SK-N-SH (cell line): ENCODE measurements around the gene OSBP. TPM values are rescaled to one million over a fixed set of nuclear protein-coding genes. Genes with fewer than 3 reads are reported as not detected.

Experiments used
- CTCF ChIA-PET: fragments of 300-600, 350-600 bp; formaldehyde crosslinking; extraction: SDS; loops from one replicate; lab custom pipeline; 2021; lab: Yijun Ruan, JAX
- POLR2A ChIA-PET: fragments of 350-600 bp; sonication (Branson Sonifier 250); formaldehyde crosslinking; extraction: SDS; loops from one replicate; lab custom pipeline; 2020; ENCODE audit warnings: antibody characterized with exemption, inconsistent platforms; lab: Yijun Ruan, JAX
- DNase-seq: peaks from one replicate; pipeline ENCODE4 v3.0.0; 2012
- H2AFZ ChIP-seq: fragments of 200-600 bp; sonication (generic); 2 replicates; pipeline ENCODE4 v1.8.1; 2016; ENCODE audit warnings: antibody characterized with exemption, mild to moderate bottlenecking, low read depth
- H3F3A ChIP-seq: fragments of 200-600 bp; sonication (generic); replicated peaks from 2 replicates; pipeline ENCODE3; 2016; ENCODE audit warnings: antibody characterized with exemption, mild to moderate bottlenecking; ENCODE audit not compliant: insufficient read depth
- H3K27ac ChIP-seq, 2 experiments: fragments of 200-500 bp in 1 of 2; fragments of 200-600 bp in 1 of 2; sonication (Bioruptor generic) in 1 of 2; sonication (generic), shearing (Covaris generic) in 1 of 2; 2 replicates each; pipeline versions ENCODE4 v1.5.1 to v1.6.1; 2014 to 2016; ENCODE audit warnings: low read depth in 2 of 2, inconsistent platforms in 1 of 2, low read length in 1 of 2, mild to moderate bottlenecking in 1 of 2, mixed read lengths in 1 of 2
- H3K27me3 ChIP-seq: fragments of 200-600 bp; sonication (generic), shearing (Covaris generic); 2 replicates; pipeline ENCODE4 v1.6.1; 2016; ENCODE audit warnings: mixed run types; ENCODE audit not compliant: insufficient read depth
- H3K36me3 ChIP-seq, 2 experiments: fragments of 200-500 bp in 1 of 2; fragments of 200-600 bp in 1 of 2; sonication (Bioruptor generic) in 1 of 2; sonication (generic) in 1 of 2; replicated peaks in 1 of 2; 2 replicates each; pipeline versions ENCODE3 to v1.5.1; 2014 to 2016; ENCODE audit warnings: low read length in 1 of 2, mild to moderate bottlenecking in 1 of 2; ENCODE audit not compliant: insufficient read depth in 2 of 2, control insufficient read depth in 1 of 2
- H3K4me1 ChIP-seq, 2 experiments: fragments of 200-500 bp in 1 of 2; fragments of 200-600 bp in 1 of 2; sonication (Bioruptor generic) in 1 of 2; sonication (generic), shearing (Covaris generic) in 1 of 2; 2 replicates each; pipeline versions ENCODE4 v1.5.1 to v1.6.1; 2014 to 2016; ENCODE audit warnings: low read depth in 1 of 2, low read length in 1 of 2, mixed run types in 1 of 2; ENCODE audit not compliant: insufficient read depth in 2 of 2, control insufficient read depth in 1 of 2
- H3K4me2 ChIP-seq: fragments of 200-600 bp; sonication (generic), shearing (Covaris generic); 2 replicates; pipeline ENCODE4 v1.6.1; 2017; ENCODE audit warnings: mixed run types
- H3K4me3 ChIP-seq, 2 experiments: fragments of 200-500 bp in 1 of 2; fragments of 200-600 bp in 1 of 2; sonication (Bioruptor generic) in 1 of 2; sonication (generic), shearing (Covaris generic) in 1 of 2; 2 replicates each; pipeline versions ENCODE4 v1.5.1 to v1.8.1; 2014 to 2016; ENCODE audit warnings: low read depth in 2 of 2, inconsistent platforms in 1 of 2, low read length in 1 of 2, mild to moderate bottlenecking in 1 of 2, mixed read lengths in 1 of 2, moderate library complexity in 1 of 2
- H3K79me2 ChIP-seq: fragments of 200-600 bp; sonication (generic); 2 replicates; pipeline ENCODE4 v1.8.1; 2017; ENCODE audit warnings: mild to moderate bottlenecking; ENCODE audit not compliant: insufficient read depth
- H3K9ac ChIP-seq: fragments of 200-600 bp; sonication (generic); 2 replicates; pipeline ENCODE4 v1.6.1; 2017; ENCODE audit warnings: mixed run types
- H3K9me2 ChIP-seq: fragments of 200-600 bp; sonication (generic); 2 replicates; pipeline ENCODE4 v1.6.1; 2017; ENCODE audit warnings: mixed run types
- H3K9me3 ChIP-seq: fragments of 200-600 bp; sonication (generic); 2 replicates; pipeline ENCODE4 v1.6.1; 2017; ENCODE audit warnings: mixed run types, mild to moderate bottlenecking, moderate library complexity
- H4K20me1 ChIP-seq: fragments of 200-600 bp; sonication (generic); 2 replicates; pipeline ENCODE4 v1.6.1; 2017; ENCODE audit warnings: mild to moderate bottlenecking, mixed run types; ENCODE audit not compliant: insufficient read depth
- CTCF ChIP-seq: fragments of 200-600 bp; sonication (generic); IDR thresholded peaks from 2 replicates; pipeline ENCODE4 v1.6.1; 2017; ENCODE audit warnings: antibody characterized with exemption, mild to moderate bottlenecking, moderate library complexity
- EZH2phosphoT487 ChIP-seq: fragments of 200-600 bp; sonication (generic); IDR thresholded peaks from 2 replicates; pipeline ENCODE4 v1.6.1; 2017; ENCODE audit warnings: low read depth, mixed run types, mild to moderate bottlenecking, antibody characterized with exemption, moderate library complexity, borderline replicate concordance
- FOXJ3 ChIP-seq: sonication (generic); formaldehyde crosslinking; IDR thresholded peaks from 2 replicates; pipeline ENCODE4 v1.5.1; 2020; ENCODE audit warnings: mild to moderate bottlenecking, missing genetic modification reagents
- FOXM1 ChIP-seq: IDR thresholded peaks from 2 replicates; pipeline ENCODE4 v1.4.0; 2012; ENCODE audit warnings: low read depth, mild to moderate bottlenecking
- GABPA ChIP-seq: IDR thresholded peaks from 2 replicates; pipeline ENCODE4 v1.4.0; 2012; ENCODE audit warnings: low read depth, mild to moderate bottlenecking
- GATA2 ChIP-seq: sonication (generic); formaldehyde crosslinking; IDR thresholded peaks from 2 replicates; pipeline ENCODE4 v1.5.0; 2020; ENCODE audit warnings: mild to moderate bottlenecking, missing genetic modification reagents
- IRF3 ChIP-seq: fragments of 150-350 bp; IDR thresholded peaks from 2 replicates; pipeline ENCODE4 v1.6.1; 2016; ENCODE audit warnings: mild to moderate bottlenecking, low read depth, low read length
- JUND ChIP-seq: IDR thresholded peaks from 2 replicates; pipeline ENCODE4 v1.4.0; 2012
- POLR2AphosphoS5 ChIP-seq: IDR thresholded peaks from 2 replicates; pipeline ENCODE4 v1.6.1; 2012; ENCODE audit warnings: low read depth, low read length
- RAD21 ChIP-seq: IDR thresholded peaks from 2 replicates; pipeline ENCODE4 v1.6.1; 2012; ENCODE audit warnings: mild to moderate bottlenecking, low read length
- RCOR1 ChIP-seq: fragments of 150-350 bp; IDR thresholded peaks from 2 replicates; pipeline ENCODE4 v1.6.1; 2017; ENCODE audit warnings: antibody characterized with exemption, low read length
- REST ChIP-seq: IDR thresholded peaks from 2 replicates; pipeline ENCODE4 v1.6.1; 2012; ENCODE audit warnings: mild to moderate bottlenecking, low read depth, low read length, moderate library complexity
- TCF12 ChIP-seq: IDR thresholded peaks from 2 replicates; pipeline ENCODE4 v1.4.0; 2012
- YY1 ChIP-seq: IDR thresholded peaks from 2 replicates; pipeline ENCODE4 v1.4.0; 2012; ENCODE audit warnings: low read depth, mild to moderate bottlenecking
- ZBTB33 ChIP-seq: IDR thresholded peaks from 2 replicates; pipeline ENCODE4 v1.4.0; 2012; ENCODE audit warnings: low read depth, borderline replicate concordance
- WGBS: methylation state at CpG from one replicate; pipeline ENCODE4 v1.1.6; 2017; ENCODE audit warnings: low lambda C conversion rate; 5-methylcytosine and 5-hydroxymethylcytosine counted together
- polyA plus RNA-seq, 3 experiments: library from polyadenylated mRNA; depleted of rRNA; stranded (reverse); fragments of >200 nt; gene quantifications; 2 replicates each; pipeline ENCODE4 v1.2.3, GENCODE V29; 2012

OSBP gene
- polyA plus RNA-seq, 1 of the 3 experiments (the other 2 are of a cell fraction), result 12.1 TPM

- Histone ChIP-seq H3F3A (no peaks in the 10 kb centered on the region), H3K27me3 (no peaks in the 10 kb centered on the region), H3K9me2 (no peaks in the 10 kb centered on the region), H3K4me1 (no peaks in the 10 kb centered on the region), H3K27ac (no peak overlapping the region), H4K20me1 (no peaks in the 10 kb centered on the region), H3K79me2 (peaks cover 16% of the 10 kb centered on the region; the same call in 1 of the 2 replicates), H3K4me2 (no peak overlapping the region), H2AFZ (no peak overlapping the region), H3K9me3 (no peaks in the 10 kb centered on the region), H3K4me3 (no peak overlapping the region), H3K9ac (no peak overlapping the region), H3K36me3 (peaks cover 68 to 80% of the 10 kb centered on the region in 2 experiments)
- 84% methylated on average over 3 of the region's 3 CpGs for WGBS
- ChIA-PET CTCF (interaction anchor here (1.6 kb wide), 1 partner anchor 41 kb away, joined by 3 read pairs; no protein-coding TSS in a partner anchor), POLR2A (interaction anchor here (0.6 kb wide), 1 partner anchor 36 kb away, joined by 5 read pairs; no protein-coding TSS in a partner anchor)
- TF ChIP-seq FOXJ3 (CRISPR knock-in tag), result no peak
- no peak for TF ChIP-seq JUND
- no peak for TF ChIP-seq GATA2 (CRISPR knock-in tag)
- TF ChIP-seq RAD21, result no peak
- TF ChIP-seq FOXM1, result no peak
- TF ChIP-seq TCF12, result no peak
- no peak for TF ChIP-seq IRF3
- no peak for TF ChIP-seq REST
- TF ChIP-seq YY1, result no peak
- TF ChIP-seq CTCF, result no peak
- TF ChIP-seq EZH2phosphoT487, result no peak
- TF ChIP-seq POLR2AphosphoS5, result no peak
- no peak for TF ChIP-seq ZBTB33
- no peak for TF ChIP-seq RCOR1
- TF ChIP-seq GABPA, result no peak
- DNase-seq, result no peak
Measured at GRCh38 chr11:59641156-59641555, 25.6 kb upstream of the OSBP start.
